GM19043 (cell line): ENCODE results near the gene SCNN1A.

Source experiments
- ATAC-seq: cut with Tn5 transposase; IDR thresholded peaks from one replicate; pipeline ENCODE4 v1.9.1; 2021; ENCODE audit warnings: low read depth; ENCODE audit not compliant: unreplicated experiment

The SCNN1A gene

DNA sequence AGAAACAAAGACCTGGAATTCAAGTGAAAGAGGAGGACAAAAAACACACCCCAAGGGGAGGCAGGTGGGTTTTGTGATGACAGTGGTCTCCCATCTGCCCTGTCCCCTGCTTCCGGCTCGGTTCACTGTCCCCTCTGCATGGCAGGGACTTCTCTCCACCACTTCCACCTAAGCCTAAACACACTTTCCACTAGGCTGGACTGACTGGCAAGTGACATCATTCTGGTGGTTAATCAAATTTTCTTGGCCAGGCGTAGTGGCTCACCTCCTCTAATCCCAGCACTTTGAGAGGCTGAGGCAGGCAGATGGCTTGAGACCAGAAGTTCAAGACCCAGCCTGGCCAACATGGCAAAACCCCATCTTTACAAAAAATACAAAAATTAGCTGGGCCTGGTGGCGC lies 53.0 kb downstream of the SCNN1A start:
- ATAC-seq = no peak

DNA sequence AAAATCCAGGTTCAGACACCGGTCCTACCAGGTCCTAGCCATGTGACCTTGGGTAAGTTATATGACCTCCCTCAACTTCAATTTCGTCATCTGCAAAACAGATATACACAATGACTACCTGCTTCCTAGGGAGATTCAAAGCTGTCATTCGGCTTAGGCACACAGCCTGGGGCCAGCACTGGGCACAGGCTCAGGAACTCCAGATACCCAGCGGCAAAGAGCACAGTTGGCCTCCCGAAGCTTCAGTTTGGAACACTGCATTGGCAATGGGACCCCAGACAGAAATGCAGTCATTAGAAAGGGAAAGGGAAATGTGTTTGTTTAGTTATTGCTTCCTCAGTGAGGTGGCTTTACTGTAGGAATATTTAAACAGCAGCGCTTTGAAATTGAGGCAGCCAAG lies 53.5 kb downstream of the SCNN1A start:
- ATAC-seq = no peak

GRCh38 chr12:6319446-6319845 lies 55.9 kb downstream of the SCNN1A start:
- ATAC-seq = no peak

GRCh38 chr12:6318440-6318879 lies 56.9 kb downstream of the SCNN1A start:
- ATAC-seq = no peak

GRCh38 chr12:6317693-6318439 lies 57.5 kb downstream of the SCNN1A start:
- ATAC-seq = no peak

DNA sequence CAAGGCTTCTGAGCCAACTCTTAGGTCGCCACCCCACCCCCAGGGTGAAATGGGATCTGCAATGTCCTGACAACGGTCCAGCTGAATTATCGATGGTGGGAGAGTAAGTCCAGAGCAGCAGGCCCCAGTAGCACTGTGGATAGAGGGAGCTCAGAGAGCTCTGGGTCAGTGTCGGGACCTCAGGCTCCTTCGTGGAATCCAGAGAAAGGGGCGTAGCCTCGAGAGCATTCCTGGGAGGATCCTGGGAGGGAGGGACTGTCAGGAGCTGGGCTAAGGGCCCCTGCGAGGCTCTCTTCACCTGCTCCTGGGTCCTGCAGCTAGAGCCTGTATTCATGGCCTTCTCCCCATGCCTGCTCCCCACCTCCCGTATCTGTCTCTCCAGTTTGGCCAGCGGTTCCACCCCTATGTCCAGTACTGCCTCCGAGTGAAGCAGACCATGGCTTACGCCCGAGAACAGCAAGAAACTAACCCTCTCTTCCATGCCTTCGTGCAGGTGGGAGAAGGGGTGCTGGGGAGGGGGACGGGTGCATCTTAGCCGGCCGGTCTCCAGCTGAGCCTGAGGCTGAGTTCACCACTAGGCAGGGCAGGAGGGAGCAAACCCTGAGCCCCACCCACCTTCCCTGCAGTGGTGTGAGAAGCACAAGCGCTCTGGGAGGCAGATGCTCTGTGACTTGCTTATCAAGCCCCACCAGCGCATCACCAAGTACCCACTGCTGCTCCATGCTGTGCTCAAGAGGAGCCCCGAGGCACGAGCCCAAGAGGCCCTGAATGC lies 58.3 kb downstream of the SCNN1A start:
- no peak for ATAC-seq

- ATAC-seq = no peak
Observed at GRCh38 chr12:6315704-6316597, 59.4 kb downstream of the SCNN1A start.

GRCh38 chr12:6315184-6315583 lies 60.2 kb downstream of the SCNN1A start:
- no peak for ATAC-seq

DNA sequence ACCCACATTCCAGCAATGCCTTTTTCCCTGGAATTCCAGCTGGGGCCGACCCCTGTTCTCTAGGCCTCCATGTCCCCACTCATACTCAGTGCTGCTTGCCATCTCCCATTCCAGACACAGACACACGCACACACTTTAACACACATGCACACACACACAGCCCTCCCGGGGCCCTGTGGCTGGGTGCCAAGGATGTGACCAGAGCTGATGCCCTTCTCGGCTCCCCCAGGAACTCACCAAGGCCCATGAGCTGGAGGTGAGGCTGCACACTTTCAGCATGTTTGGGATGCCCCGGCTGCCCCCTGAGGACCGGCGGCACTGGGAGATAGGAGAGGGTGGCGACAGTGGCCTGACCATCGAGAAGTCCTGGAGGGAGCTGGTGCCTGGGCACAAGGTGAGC lies 60.6 kb downstream of the SCNN1A start:
- no peak for ATAC-seq

GRCh38 chr12:6313326-6313940 lies 61.9 kb downstream of the SCNN1A start:
- no peak for ATAC-seq

GRCh38 chr12:6312529-6313325 lies 62.6 kb downstream of the SCNN1A start:
- ATAC-seq = peak; percentile 58

DNA sequence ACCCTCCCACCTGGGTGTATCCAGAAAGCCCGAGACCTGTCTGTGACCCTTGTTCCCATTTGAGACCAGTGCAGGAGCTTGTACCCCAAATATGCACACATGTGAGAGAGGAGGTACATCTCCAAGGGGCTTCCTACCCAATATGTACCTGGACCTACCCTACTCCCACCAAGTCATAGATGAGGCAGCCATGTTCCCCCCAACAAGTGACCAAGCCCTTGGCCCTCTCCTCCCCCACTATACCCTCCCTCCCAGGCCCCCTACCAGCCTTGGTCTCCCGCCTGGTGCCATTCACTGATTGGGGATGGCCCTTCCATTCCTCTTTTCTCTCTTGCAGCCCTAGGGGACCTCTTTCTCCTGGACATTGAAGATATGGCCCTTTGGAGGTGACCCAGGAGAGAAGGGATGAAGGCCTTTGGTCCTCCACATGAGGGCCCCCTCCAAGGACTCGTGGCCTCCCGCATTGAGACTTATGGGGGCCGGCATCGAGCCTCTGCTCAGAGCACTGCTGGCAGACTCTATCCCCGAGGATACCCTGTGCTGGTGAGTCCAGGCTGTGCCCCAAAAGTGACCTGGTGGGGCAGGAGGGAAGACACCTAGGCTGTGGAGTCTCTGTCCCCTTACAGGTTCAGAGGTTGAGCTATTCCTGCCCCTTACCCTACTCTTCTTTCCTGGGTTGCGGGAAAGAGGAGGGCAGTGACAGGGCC lies 63.4 kb downstream of the SCNN1A start:
- no peak for ATAC-seq

GRCh38 chr12:6310771-6311610 lies 64.4 kb downstream of the SCNN1A start:
- no peak for ATAC-seq

GRCh38 chr12:6307529-6307928 lies 67.8 kb downstream of the SCNN1A start:
- ATAC-seq = no peak

- ATAC-seq = no peak
Observed at GRCh38 chr12:6306599-6307220, 68.7 kb downstream of the SCNN1A start.

GRCh38 chr12:6306151-6306550 lies 69.2 kb downstream of the SCNN1A start:
- ATAC-seq = no peak

- no peak for ATAC-seq
Observed at GRCh38 chr12:6303071-6303470, 72.3 kb downstream of the SCNN1A start.

DNA sequence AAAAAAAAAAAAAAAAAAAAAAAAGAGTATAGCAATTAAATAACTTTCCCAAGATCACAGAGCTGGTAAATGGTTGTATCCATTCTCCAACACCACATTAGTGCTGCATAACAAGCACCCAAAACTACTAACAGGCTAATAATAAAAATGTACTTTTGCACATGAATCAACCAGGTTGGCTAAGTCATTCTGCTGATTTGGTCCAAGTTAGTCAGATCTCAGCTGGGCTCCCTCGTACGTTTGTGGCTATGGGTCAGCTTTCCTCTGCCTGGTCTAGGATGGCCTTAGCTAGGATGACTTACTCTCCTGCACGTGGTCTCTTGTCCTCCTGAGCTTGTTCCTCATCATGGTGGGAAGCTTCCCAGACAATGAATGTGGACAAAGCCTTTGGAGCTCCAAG lies 72.7 kb downstream of the SCNN1A start:
- ATAC-seq = no peak
